ENCODE results near the gene MYLK.
A peak's percentile ranks its signal among the peaks of the same experiment; 100 is the strongest.

Gene MYLK

DNA sequence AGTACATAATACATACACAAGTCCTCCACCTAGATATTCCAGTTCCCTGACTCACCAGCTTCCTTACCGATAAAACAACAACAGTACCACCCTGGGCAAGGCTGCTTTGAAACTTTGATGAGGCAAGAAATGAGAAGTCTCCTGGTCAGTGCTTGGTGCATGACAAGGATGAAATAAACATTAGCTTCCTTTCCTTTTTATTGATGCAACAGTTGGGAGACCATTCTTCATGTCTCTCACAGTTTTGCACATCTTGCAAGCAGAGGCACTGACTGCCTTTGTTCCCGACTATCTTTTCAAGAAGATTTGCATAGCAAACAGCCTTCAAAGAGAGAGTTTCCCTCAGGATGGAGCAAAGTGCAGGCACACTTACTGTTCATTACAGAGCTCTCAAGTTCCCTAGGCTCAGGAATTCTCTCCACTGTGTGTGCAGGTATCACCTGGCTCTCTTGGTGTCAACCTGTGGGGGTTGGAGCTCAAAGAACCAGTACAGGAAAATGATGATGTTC lies 65.2 kb downstream of the MYLK start:
- no peak for DNase-seq

DNA sequence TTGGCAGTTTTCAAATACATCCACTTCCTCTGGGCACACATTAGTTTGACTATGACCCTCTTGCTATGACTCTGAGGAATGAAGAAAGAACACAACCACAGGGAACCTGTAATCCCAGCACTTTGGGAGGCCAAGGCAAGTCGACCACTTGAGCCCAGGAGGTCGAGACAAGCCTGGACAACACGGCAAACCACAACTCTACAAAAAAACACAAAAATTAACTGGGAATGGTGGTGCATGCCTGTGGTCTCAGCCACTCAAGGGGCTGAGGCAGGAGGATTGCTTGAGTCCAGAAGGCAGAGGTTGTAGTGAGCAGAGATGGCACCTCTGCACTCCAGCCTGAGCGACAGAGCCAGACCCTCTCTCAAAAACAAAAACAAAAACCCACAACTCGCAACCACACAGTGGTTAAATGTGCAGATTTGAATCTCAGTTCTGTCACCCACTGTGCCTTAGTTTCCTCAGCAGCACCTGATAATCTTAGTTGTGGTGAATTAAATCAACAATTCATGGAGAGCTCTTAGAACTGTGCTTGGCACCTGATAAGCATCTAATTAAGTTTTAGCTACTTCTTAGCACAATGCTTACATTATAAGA lies 65.7 kb downstream of the MYLK start:
- no peak for DNase-seq

DNA sequence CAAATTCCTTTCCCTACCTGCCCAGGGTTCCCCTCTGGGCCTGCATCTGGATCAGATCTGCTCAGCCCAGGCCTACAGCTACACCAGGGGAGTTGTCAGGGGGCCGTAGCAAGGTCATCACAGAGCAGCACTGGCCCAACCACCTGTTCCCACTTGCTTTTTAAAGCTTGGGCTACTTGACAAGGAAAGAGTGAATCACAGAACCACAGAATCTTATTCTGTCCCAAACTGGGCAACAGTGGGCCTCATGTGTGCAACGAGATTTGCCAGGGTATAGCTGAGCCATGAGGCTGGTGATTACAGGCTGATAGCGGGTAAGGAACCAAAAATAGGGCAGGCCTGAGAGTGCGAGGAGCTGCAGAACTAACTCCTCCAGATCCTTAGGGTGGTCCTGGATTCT lies 66.7 kb downstream of the MYLK start:
- no peak for DNase-seq

DNA sequence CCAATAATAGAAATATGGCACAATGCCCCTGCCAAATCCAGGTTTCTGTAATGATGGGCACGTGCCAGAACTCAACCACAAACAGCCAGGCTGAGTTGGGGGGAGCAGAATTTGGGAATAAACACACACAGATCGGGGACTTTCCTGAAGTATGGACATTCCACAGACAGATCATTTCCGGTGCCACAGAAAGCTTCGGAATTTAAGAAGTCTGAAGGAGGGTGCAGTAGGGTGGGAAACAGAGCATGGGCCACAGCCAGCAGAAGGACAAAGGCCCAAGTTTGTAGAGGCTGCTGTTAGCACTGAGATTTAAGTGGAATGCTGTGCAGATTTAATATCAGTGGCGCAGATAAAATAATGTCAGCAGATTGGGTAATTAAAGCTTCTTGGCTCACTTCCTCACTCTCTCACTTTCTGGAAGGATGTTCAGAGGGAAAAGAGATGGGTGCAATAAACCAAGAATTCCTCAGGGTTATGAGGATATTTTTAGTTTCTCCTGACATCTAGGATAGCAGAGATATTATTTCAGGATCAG lies 67.4 kb downstream of the MYLK start:
- no peak for DNase-seq

DNA sequence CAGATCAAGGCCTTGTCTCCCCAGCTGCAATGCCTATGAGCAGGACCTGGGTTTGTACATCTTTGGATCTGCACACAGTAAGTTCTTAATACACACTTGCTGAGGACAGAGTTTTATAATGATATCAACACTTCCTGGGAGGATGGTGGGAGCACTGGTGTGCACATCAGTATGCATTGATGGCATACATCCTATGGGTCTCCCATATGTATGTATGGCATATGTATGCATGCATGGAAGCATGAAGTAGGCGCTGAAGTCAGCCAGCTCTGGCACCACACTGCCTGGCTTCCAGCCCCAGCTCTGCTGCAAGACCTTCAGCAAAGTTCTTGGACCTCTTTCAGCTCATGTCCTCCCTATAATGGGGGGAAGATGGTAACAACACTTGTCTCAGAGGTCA lies 68.2 kb downstream of the MYLK start:
- DNase-seq, result no peak

GRCh38 chr3:123813876-123814275 lies 70.3 kb downstream of the MYLK start:
- DNase-seq, result no peak

DNA sequence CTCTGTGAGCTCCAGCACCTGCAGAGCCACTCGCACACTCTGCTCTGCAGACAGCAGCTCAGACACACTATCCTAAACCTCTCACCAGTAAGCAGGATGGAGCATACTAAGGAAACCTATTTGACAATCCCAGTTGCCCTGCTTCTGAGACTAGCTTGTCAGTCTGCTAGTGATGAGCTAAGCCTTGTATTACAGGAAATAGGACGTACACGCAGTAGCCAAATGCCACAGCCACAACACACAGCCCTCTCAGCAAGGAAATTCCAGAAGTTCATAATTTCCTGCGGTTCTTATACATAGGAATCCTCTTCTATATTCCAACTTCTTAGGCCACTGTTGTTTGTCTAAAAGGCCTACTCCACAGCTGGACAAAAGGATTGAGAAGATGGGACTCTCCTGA lies 74.5 kb downstream of the MYLK start:
- no peak for DNase-seq

DNA sequence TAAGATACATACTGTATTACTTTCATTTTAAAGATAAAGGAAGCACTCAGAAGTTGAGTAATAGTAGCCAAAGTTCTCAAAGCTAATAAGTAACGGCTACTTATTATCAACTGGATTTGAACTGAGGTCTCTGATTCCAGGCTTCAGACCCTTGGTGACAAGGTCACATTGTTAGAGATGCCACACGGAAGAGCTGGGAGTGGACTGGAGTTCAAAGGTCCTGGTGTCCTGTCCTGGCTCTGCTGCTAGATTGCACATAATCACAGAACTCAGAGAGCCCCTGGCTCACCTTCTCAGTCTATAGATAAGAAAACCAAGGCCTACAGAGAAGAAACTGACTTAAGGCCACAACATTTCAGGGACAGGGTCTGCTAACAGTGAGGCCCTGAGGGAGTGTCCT lies 75.3 kb downstream of the MYLK start:
- no peak for DNase-seq

DNA sequence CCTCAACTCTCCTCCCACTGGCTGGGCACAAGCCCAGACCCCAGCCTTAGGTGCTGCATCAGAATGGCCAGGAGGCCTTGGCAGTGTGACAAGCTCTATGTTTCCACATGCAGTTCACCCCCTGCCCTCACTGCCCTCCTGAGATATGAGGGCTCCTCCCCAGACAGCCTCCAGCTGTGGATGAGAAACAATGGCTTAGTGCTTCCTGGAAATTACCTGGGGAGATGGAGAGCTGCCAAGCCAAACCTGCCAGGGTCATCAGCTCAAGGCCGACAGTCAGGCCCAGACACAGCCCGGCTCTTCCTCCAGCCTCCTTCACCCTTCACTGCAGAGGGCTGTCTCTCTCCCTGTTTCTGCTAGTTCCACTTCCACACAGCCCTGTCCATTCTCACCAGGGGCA lies 76.3 kb downstream of the MYLK start:
- no peak for DNase-seq

GRCh38 chr3:123805504-123805903 lies 78.6 kb downstream of the MYLK start:
- DNase-seq, result peak in 1 of 2 donors; percentile 3

- DNase-seq, result no peak
These were observed 79.0 kb downstream of the MYLK start for GRCh38 chr3:123805101-123805500.

DNA sequence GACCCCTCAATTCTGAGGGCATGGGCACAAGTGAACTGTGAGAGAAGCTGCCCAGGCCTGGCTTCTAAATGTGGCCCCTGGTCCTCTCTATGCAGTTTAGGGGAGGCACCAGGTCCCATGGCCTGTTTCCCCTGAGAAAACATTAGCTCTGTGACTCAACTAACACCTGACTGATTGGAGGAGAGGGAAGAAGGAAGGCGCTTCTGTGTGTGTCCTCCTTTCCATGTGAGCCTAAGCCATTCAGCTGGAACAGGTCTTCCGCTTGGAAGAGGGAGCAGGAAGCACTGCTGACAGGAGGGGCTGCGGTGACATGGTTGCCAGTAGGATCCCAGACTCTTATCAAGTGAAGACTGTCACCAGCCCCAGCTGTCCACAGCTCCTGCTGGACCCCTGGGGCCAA lies 79.5 kb downstream of the MYLK start:
- no peak for DNase-seq

GRCh38 chr3:123803521-123803920 lies 80.6 kb downstream of the MYLK start:
- DNase-seq, result no peak

DNA sequence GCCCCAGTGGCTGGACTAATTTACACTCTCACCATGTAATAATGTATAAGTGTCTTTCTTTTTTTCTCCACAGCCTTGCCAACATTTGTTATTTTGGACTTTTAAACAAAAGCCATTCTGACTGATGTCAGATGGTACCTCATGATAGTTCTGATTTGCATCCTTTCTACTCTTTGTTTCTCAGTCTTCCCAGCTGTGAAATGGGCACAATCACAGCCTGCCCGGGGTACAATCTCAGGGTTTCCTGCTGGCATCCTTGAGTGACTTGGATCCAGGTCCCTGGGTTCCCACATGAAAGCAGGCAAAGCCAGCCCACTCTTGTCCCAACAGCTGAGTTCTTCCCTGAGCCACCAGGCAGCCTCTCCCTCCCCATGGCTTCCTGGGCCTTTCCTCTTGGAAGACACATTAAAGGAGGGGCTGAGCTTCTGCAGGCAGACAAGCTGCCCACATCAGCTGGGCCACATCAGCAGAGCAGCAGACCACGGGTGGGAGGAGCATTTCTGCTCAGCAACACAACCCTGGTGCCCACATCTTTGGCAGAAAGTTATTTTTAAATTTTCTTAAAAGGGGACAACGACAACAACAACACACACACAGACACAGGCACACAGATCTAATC lies 82.0 kb downstream of the MYLK start:
- DNase-seq, result no peak

GRCh38 chr3:123801474-123801873 lies 82.7 kb downstream of the MYLK start:
- DNase-seq, result no peak

DNA sequence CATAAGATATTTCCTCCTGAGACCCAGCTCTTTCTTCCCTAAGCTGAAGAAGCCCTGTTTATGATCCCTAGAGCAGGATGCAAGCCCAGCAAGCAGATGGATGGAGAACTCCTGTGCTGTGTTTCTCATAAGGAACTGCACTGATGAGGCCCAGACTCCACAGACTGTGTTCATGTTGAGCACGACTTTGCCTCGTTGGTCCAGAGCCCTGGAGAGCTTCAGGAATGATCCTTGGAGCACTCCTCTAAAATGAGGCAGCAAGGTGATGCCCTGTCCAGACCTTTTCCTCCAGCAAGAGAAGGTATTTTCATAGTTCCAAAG lies 83.8 kb downstream of the MYLK start:
- no peak for DNase-seq

DNA sequence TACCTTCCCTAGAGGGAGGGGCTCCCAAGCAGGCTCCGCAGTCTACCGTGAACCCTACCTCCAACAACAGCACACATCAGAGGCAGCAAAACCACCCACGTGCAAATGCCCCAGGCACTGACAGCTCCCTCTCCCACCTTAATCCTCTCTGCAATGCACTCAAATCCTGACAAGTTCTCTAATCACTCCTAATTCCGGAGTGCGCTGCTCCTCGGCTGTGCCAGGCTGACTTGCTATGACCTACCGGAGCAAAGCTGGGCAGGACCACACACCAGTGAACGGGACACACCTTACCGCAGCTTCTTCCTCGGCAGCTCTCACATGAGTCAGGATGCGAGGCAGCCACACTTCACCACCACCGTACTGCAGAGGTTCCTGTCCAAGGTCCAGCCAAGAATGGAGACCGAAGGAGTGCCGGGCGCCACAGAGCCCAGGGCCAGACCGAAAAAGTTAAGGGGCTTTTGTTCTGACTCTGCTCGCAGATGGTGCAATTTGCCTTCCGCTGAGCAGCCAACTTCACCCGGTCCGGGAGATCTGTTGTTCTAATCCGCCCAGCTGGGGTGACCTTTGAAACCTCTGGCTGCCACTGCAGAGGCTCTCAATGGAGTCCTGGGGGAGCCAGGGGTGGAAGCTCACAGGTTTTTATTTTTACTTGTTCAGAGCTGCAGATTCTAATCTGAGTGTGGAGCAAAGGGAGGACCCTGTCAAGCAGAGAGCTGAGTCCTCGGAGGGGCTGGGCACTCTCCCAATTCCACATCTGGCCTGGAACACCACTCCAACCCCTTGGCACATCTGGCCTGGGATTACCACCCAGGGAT lies 84.4 kb downstream of the MYLK start:
- no peak for DNase-seq

- no peak for DNase-seq
These were observed 85.6 kb downstream of the MYLK start for GRCh38 chr3:123798550-123798949.

GRCh38 chr3:123795471-123796251 lies 88.5 kb downstream of the MYLK start:
- DNase-seq, result no peak

- no peak for DNase-seq
These were observed 90.7 kb downstream of the MYLK start for GRCh38 chr3:123793425-123793824.

GRCh38 chr3:123792473-123793201 lies 91.5 kb downstream of the MYLK start:
- DNase-seq, result no peak

GRCh38 chr3:123791898-123792297 lies 92.2 kb downstream of the MYLK start:
- DNase-seq, result no peak
